HG03442 (cell line): ENCODE data around the gene KCNG2.
A peak's percentile ranks its signal among the peaks of the same experiment; 100 is the strongest.

Experiments used
- ATAC-seq: cut with Tn5 transposase; IDR thresholded peaks from one replicate; pipeline ENCODE4 v1.9.1; 2021; ENCODE audit warnings: mild to moderate bottlenecking, moderate library complexity; ENCODE audit not compliant: unreplicated experiment

Gene KCNG2

GRCh38 chr18:79817607-79817998 lies 19.9 kb downstream of the KCNG2 start:
- ATAC-seq, result no peak

GRCh38 chr18:79818036-79818435 lies 20.3 kb downstream of the KCNG2 start:
- ATAC-seq, result no peak

GRCh38 chr18:79818631-79819030 lies 20.9 kb downstream of the KCNG2 start:
- no peak for ATAC-seq

GRCh38 chr18:79819064-79819967 lies 21.6 kb downstream of the KCNG2 start:
- ATAC-seq, result no peak

- peak; percentile 88 for ATAC-seq
Measured at GRCh38 chr18:79819968-79820351, 22.2 kb downstream of the KCNG2 start.

GRCh38 chr18:79823120-79823519 lies 25.4 kb downstream of the KCNG2 start:
- no peak for ATAC-seq

- no peak for ATAC-seq
Measured at GRCh38 chr18:79825913-79826312, 28.2 kb downstream of the KCNG2 start.

GRCh38 chr18:79826966-79827365 lies 29.2 kb downstream of the KCNG2 start:
- no peak for ATAC-seq

- ATAC-seq, result no peak
Measured at GRCh38 chr18:79828258-79828657, 30.5 kb downstream of the KCNG2 start.

GRCh38 chr18:79829136-79829854 lies 31.6 kb downstream of the KCNG2 start:
- no peak for ATAC-seq

GRCh38 chr18:79832169-79832568 lies 34.4 kb downstream of the KCNG2 start:
- no peak for ATAC-seq

GRCh38 chr18:79834834-79835233 lies 37.1 kb downstream of the KCNG2 start:
- no peak for ATAC-seq

- no peak for ATAC-seq
Measured at GRCh38 chr18:79841936-79842335, 44.2 kb downstream of the KCNG2 start.

GRCh38 chr18:79844999-79845563 lies 47.3 kb downstream of the KCNG2 start:
- no peak for ATAC-seq

GRCh38 chr18:79846936-79847557 lies 49.3 kb downstream of the KCNG2 start:
- no peak for ATAC-seq

GRCh38 chr18:79847606-79848293 lies 50.0 kb downstream of the KCNG2 start:
- ATAC-seq, result no peak

- ATAC-seq, result no peak
Measured at GRCh38 chr18:79848294-79848578, 50.5 kb downstream of the KCNG2 start.

- ATAC-seq, result no peak
Measured at GRCh38 chr18:79848579-79849327, 51.0 kb downstream of the KCNG2 start.

- no peak for ATAC-seq
Measured at GRCh38 chr18:79849328-79850207, 51.8 kb downstream of the KCNG2 start.
